Measurements from ENCODE around the gene B4GALT6. TPM values are rescaled to one million over a fixed set of nuclear protein-coding genes. Genes with fewer than 3 reads are reported as not detected.

The B4GALT6 gene
- total and polyA plus RNA-seq, 10 of the 15 experiments (the other 5 are each of a cell fraction or from before 2014, with no cell fraction given), result 11.9 to 47.4 (median 18.0) TPM

DNA sequence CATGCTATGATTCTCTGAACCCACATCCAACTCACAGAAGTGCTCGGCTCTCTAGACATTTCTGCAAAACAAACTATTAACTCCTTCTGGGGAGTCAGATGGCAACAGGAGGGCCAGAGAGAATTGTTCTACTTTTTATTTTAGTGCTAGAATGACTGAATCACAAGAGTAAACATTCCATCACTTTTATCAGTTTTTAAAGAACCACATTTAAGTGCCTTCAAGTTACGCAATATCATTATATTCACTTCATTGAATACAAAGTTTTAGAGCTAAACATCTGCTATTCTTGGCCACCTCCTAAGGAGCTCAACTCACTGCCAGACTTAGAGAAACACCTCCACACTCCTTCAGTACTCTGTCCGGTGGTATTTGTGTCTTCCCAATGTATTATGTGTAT, 22.4 kb downstream of the B4GALT6 start:
- ChIA-PET RAD21 (ENCODE audit: unreplicated experiment) (interaction anchor here (0.5 to 1.3 kb wide), 2 partner anchors 17 to 46 kb away, joined by 4 to 5 read pairs; no protein-coding TSS in a partner anchor), SMC1A (ENCODE audit: uncharacterized antibody, unreplicated experiment) (interaction anchor here (1.0 to 8.5 kb wide), 6 partner anchors 8 to 28 kb away, joined by 3 to 169 read pairs (median 5); partner anchors contain the start of gene B4GALT6), POLR2A (interaction anchor here (1.0 to 7.3 kb wide), 4 partner anchors 11 to 16 kb away, joined by 3 to 64 read pairs (median 3); no protein-coding TSS in a partner anchor), CTCF (interaction anchor here (1.4 to 2.8 kb wide), 2 partner anchors 19 to 61 kb away, joined by 4 to 10 read pairs; no protein-coding TSS in a partner anchor)
- no TSS peak for BruUV-seq (replicated peaks)
- Histone ChIP-seq H3K4me3 (no peak overlapping the region), H3K79me2 (ENCODE audit: control insufficient read depth, insufficient read depth, low read length) (peaks cover 10% of the 10 kb centered on the region), H3K36me3 (ENCODE audit: control insufficient read depth in 2 of 2, insufficient read depth in 2 of 2, low read length in 1 of 2) (peaks cover 1 to 6% of the 10 kb centered on the region in 2 experiments; a peak in 3 of 4 replicates), H3K4me2 (ENCODE audit: control insufficient read depth, insufficient read depth) (no peak overlapping the region), H3K9ac (ENCODE audit: control insufficient read depth, insufficient read depth, low read length) (no peak overlapping the region), H2AFZ (ENCODE audit: control insufficient read depth, low read depth, low read length) (no peak overlapping the region), H3K9me3 (replicated peaks; ENCODE audit: control insufficient read depth, insufficient read depth, low read length) (peaks cover 8% of the 10 kb centered on the region), H3K27me3 (replicated peaks in 1 of 2; ENCODE audit: control insufficient read depth in 2 of 2, insufficient read depth in 2 of 2, low read length in 1 of 2) (no peaks in the 10 kb centered on the region), H4K20me1 (ENCODE audit: control insufficient read depth, insufficient read depth) (no peaks in the 10 kb centered on the region), H3K27ac (ENCODE audit: control insufficient read depth, insufficient read depth) (no peak overlapping the region), H3K4me1 (ENCODE audit: control insufficient read depth, insufficient read depth, low read length) (peaks cover 27% of the 10 kb centered on the region)
- ATAC-seq, result no peak
- 98% methylated on average over 3 of the region's 3 CpGs for WGBS (ENCODE audit: insufficient coverage, insufficient replicate concordance, low lambda C conversion rate, missing lambda C conversion rate)
- no peak for DNase-seq (ENCODE audit: low read depth, low spot score)
- intact Hi-C loops (cut with micrococcal nuclease; ENCODE audit: unreplicated experiment), result no loop called here
- TF ChIP-seq, protein P1, sequence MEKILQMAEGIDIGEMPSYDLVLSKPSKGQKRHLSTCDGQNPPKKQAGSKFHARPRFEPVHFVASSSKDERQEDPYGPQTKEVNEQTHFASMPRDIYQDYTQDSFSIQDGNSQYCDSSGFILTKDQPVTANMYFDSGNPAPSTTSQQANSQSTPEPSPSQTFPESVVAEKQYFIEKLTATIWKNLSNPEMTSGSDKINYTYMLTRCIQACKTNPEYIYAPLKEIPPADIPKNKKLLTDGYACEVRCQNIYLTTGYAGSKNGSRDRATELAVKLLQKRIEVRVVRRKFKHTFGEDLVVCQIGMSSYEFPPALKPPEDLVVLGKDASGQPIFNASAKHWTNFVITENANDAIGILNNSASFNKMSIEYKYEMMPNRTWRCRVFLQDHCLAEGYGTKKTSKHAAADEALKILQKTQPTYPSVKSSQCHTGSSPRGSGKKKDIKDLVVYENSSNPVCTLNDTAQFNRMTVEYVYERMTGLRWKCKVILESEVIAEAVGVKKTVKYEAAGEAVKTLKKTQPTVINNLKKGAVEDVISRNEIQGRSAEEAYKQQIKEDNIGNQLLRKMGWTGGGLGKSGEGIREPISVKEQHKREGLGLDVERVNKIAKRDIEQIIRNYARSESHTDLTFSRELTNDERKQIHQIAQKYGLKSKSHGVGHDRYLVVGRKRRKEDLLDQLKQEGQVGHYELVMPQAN (conservative IDR thresholded peaks at IDR 0.05), result no peak
- TF ChIP-seq CHD4 (IDR thresholded peaks at IDR 0.05) (no peak), SRF (IDR thresholded peaks at IDR 0.05; ENCODE audit: low read depth in 2 of 2, low read length in 2 of 2) (no peak), JUNB (IDR thresholded peaks at IDR 0.05) (no peak), NR2C2 (IDR thresholded peaks at IDR 0.05; ENCODE audit: borderline replicate concordance, control insufficient read depth, insufficient read length, low read depth) (no peak)
- in situ Hi-C loops (cut with MboI), result no loop called here
- no peak for FAIRE-seq
